Liver (tissue), 9 donors: ENCODE data around the gene REPS2. TPM values are rescaled to one million over a fixed set of nuclear protein-coding genes. Genes with fewer than 3 reads are reported as not detected.

ENCODE experiments used
- DNase-seq: peaks from one replicate; pipeline ENCODE4 v3.0.0-alpha.2; 2017; ENCODE audit warnings: low spot score
- H3K27ac ChIP-seq, 2 donors: one replicate each; pipeline ENCODE4 v1.7.0; 2013; ENCODE audit warnings: inconsistent platforms in 2 of 2, low read length in 2 of 2, control low read depth in 1 of 2, low read depth in 1 of 2, mild to moderate bottlenecking in 1 of 2
- H3K27me3 ChIP-seq, 4 donors: one replicate each; pipeline versions ENCODE4 v1.6.1 to v1.7.0; 2013; ENCODE audit warnings: low read length in 3 of 4, inconsistent platforms in 1 of 4, mild to moderate bottlenecking in 1 of 4, moderate library complexity in 1 of 4; ENCODE audit not compliant: control insufficient read depth in 4 of 4, insufficient read depth in 4 of 4
- H3K36me3 ChIP-seq, 4 donors: one replicate each; pipeline versions ENCODE4 v1.6.1 to v1.7.0; 2013; ENCODE audit warnings: low read length in 3 of 4, mild to moderate bottlenecking in 3 of 4, low read depth in 1 of 4, moderate library complexity in 1 of 4; ENCODE audit not compliant: control insufficient read depth in 4 of 4, insufficient read depth in 3 of 4
- H3K4me1 ChIP-seq, 4 donors: one replicate each; pipeline versions ENCODE4 v1.6.1 to v1.7.0; 2013; ENCODE audit warnings: low read length in 3 of 4, mild to moderate bottlenecking in 3 of 4, moderate library complexity in 1 of 4; ENCODE audit not compliant: control insufficient read depth in 4 of 4, insufficient read depth in 4 of 4
- H3K4me3 ChIP-seq, 3 donors: one replicate each; pipeline versions ENCODE4 v1.6.1 to v1.7.0; 2013; ENCODE audit warnings: low read length in 3 of 3, control low read depth in 1 of 3, low read depth in 1 of 3, mild to moderate bottlenecking in 1 of 3
- H3K9ac ChIP-seq, 2 donors: one replicate each; pipeline ENCODE4 v1.7.0; 2013; ENCODE audit warnings: low read length in 2 of 2, mild to moderate bottlenecking in 2 of 2, moderate library complexity in 2 of 2, control low read depth in 1 of 2, low read depth in 1 of 2
- H3K9me3 ChIP-seq, 4 donors: one replicate each; pipeline versions ENCODE4 v1.6.1 to v1.7.0; 2013; ENCODE audit warnings: low read length in 3 of 4; ENCODE audit not compliant: control insufficient read depth in 4 of 4
- ATF3 ChIP-seq: IDR thresholded peaks from 2 replicates; pipeline ENCODE4 v1.6.1; 2016; ENCODE audit warnings: antibody characterized with exemption
- CTCF ChIP-seq: fragments of 150-350 bp; IDR thresholded peaks from 2 replicates; pipeline ENCODE4 v1.5.1; 2017; ENCODE audit warnings: improper control_type of control experiment, low read depth, low read length; ENCODE audit not compliant: missing input control
- EGR1 ChIP-seq, 2 donors: IDR thresholded peaks; 2 replicates each; pipeline ENCODE4 v1.6.1; 2016 to 2018; ENCODE audit warnings: antibody characterized with exemption in 2 of 2, low read depth in 2 of 2
- FOXA1 ChIP-seq: IDR thresholded peaks from 2 replicates; pipeline ENCODE4 v1.6.1; 2016; ENCODE audit warnings: antibody characterized with exemption
- FOXA2 ChIP-seq: IDR thresholded peaks from 2 replicates; pipeline ENCODE4 v1.6.1; 2016; ENCODE audit warnings: antibody characterized with exemption
- HNF4A ChIP-seq, 2 donors: conservative IDR thresholded peaks; 2 replicates each; pipeline ENCODE4 v1.6.1; 2016; ENCODE audit warnings: antibody characterized with exemption in 2 of 2, mild to moderate bottlenecking in 2 of 2
- HNF4G ChIP-seq: IDR thresholded peaks from 2 replicates; pipeline ENCODE4 v1.6.1; 2016; ENCODE audit warnings: antibody characterized with exemption
- JUND ChIP-seq, 2 donors: IDR thresholded peaks; 2 replicates each; pipeline ENCODE4 v1.6.1; 2016; ENCODE audit warnings: antibody characterized with exemption in 2 of 2
- REST ChIP-seq: IDR thresholded peaks from 2 replicates; pipeline ENCODE4 v1.6.1; 2016; ENCODE audit warnings: antibody characterized with exemption, mild to moderate bottlenecking
- SP1 ChIP-seq: IDR thresholded peaks from 2 replicates; pipeline ENCODE4 v1.6.1; 2018; ENCODE audit warnings: antibody characterized with exemption, mild to moderate bottlenecking
- TAF1 ChIP-seq: conservative IDR thresholded peaks from 2 replicates; pipeline ENCODE4 v1.6.1; 2016; ENCODE audit warnings: antibody characterized with exemption, mild to moderate bottlenecking
- ZBTB33 ChIP-seq: IDR thresholded peaks from 2 replicates; pipeline ENCODE4 v1.6.1; 2016; ENCODE audit warnings: antibody characterized with exemption
- WGBS: extraction: QIAGEN DNeasy Blood & Tissue Kit; methylation state at CpG from one replicate; pipeline ENCODE4 v1.1.7; 2013; 5-methylcytosine and 5-hydroxymethylcytosine counted together
- polyA plus RNA-seq, 2 donors: library from polyadenylated mRNA; stranded (reverse) in 1 of 2; unstranded in 1 of 2; fragments of 200-250 nt in 1 of 2; fragments of >200 nt in 1 of 2; fragmentation: Nextera tagmentation in 1 of 2; extraction: Ambion mirVana in 1 of 2; gene quantifications; one replicate each; pipeline versions ENCODE4 v1.2.1 to v1.2.3, GENCODE V29; 2013 to 2015
- total RNA-seq, 2 donors: library from RNA; depleted of rRNA; stranded (reverse); fragments of >200 nt; gene quantifications; one replicate each; pipeline ENCODE4 v1.2.3, GENCODE V29; 2014
- TF ChIP-seq, protein P1 (sequence below): IDR thresholded peaks from 2 replicates; pipeline ENCODE4 v1.6.1; 2016; ENCODE audit warnings: antibody characterized with exemption
- donor health status: healthy.
- donor health status: healthy.
- donor health status: healthy.
- donor health status: healthy.
- donor health status: healthy.

The REPS2 gene
- total and polyA plus RNA-seq, 4 donors = 3.5 to 10.7 (median 6.2) TPM

DNA sequence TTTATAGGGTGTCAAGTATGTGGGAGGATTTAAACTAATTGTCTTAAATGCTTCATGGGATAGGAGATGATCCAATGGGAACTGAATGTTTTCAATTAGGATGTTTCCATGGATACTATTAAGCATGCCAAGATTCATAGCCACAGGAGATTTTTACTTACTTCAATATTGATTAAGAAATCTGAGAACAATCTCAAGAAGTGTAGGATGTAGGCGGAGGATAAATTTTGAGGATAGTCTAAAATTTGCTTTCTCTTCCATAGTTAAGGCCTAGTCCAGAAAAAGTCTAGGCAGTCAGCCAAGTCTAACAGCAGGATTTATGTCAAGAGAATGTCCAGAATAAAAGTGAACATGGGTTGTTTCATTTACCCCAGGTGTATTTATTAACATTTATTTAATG lies 32.8 kb downstream of the REPS2 start:
- H3K27me3 ChIP-seq = peaks cover 0 to 5% (median 0%) of the 10 kb centered on the region in 4 donors
- no peak overlapping the region for H3K4me3 ChIP-seq
- H3K9ac ChIP-seq = no peak overlapping the region
- WGBS = 100% methylated on average over 1 of the region's 1 CpG
- DNase-seq = no peak
- TF ChIP-seq, protein P1, sequence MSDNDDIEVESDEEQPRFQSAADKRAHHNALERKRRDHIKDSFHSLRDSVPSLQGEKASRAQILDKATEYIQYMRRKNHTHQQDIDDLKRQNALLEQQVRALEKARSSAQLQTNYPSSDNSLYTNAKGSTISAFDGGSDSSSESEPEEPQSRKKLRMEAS = no peak
- no peaks in the 10 kb centered on the region for H3K36me3 ChIP-seq
- no peaks in the 10 kb centered on the region for H3K9me3 ChIP-seq
- H3K4me1 ChIP-seq = peaks cover 0 to 3% (median under 1%) of the 10 kb centered on the region in 4 donors
- H3K27ac ChIP-seq = no peak overlapping the region

- no peak overlapping the region for H3K4me3 ChIP-seq
- peaks cover 0 to 11% (median 8%) of the 10 kb centered on the region in 4 donors for H3K4me1 ChIP-seq
- TF ChIP-seq ATF3 (no peak), JUND (IDR thresholded peaks at IDR 0.05) (no peak), CTCF (no peak), HNF4G (no peak), SP1 (no peak), HNF4A (conservative IDR thresholded peaks at IDR 0.05) (no peak), ZBTB33 (no peak)
- TF ChIP-seq, protein P1 = no peak
- H3K27ac ChIP-seq = no peak overlapping the region
- no peaks in the 10 kb centered on the region for H3K36me3 ChIP-seq
- no peak for DNase-seq
- peaks cover 0 to 5% (median 0%) of the 10 kb centered on the region in 4 donors for H3K27me3 ChIP-seq
- no peaks in the 10 kb centered on the region for H3K9me3 ChIP-seq
- no peak overlapping the region for H3K9ac ChIP-seq
- 95% methylated on average over 1 of the region's 1 CpG for WGBS
These were observed 34.8 kb downstream of the REPS2 start for GRCh38 chrX:16981209-16981608.

GRCh38 chrX:16981980-16982379 lies 35.5 kb downstream of the REPS2 start:
- Histone ChIP-seq H3K9ac (no peak overlapping the region), H3K36me3 (no peaks in the 10 kb centered on the region), H3K27me3 (peaks cover 0 to 5% (median 0%) of the 10 kb centered on the region in 4 donors), H3K27ac (no peak overlapping the region), H3K9me3 (no peaks in the 10 kb centered on the region), H3K4me1 (peaks cover 0 to 11% (median 10%) of the 10 kb centered on the region in 4 donors), H3K4me3 (no peak overlapping the region)
- DNase-seq = no peak
- TF ChIP-seq REST (no peak), EGR1 (IDR thresholded peaks at IDR 0.05; ENCODE audit: low read depth in 2 of 2) (no peak), TAF1 (no peak), ATF3 (no peak), FOXA1 (no peak), FOXA2 (no peak), SP1 (no peak)
- TF ChIP-seq, protein P1 = no peak
